ENCODE data around the gene SGCA. TPM values are rescaled to one million over a fixed set of nuclear protein-coding genes. Genes with fewer than 3 reads are reported as not detected.

The SGCA gene
- total RNA-seq, 4 donors from 2014 or later, result 1.1 to 4.9 (median 2.6) TPM; not detected in 1

GRCh38 chr17:50147841-50148225 lies 18.0 kb upstream of the SGCA start:
- no peak for ATAC-seq (ENCODE audit: low FRiP score)
- no peak for TF ChIP-seq CTCF (IDR thresholded peaks at IDR 0.05)
- no peak for DNase-seq (ENCODE audit: low spot score)

- DNase-seq (ENCODE audit: low spot score) (peak; percentile 65), ATAC-seq (ENCODE audit: low FRiP score) (peak; percentile 26)
- no peak for TF ChIP-seq CTCF (IDR thresholded peaks at IDR 0.05)
These were observed 17.3 kb upstream of the SGCA start for GRCh38 chr17:50148226-50149090.

- no peak for ATAC-seq (ENCODE audit: low FRiP score)
- TF ChIP-seq CTCF (IDR thresholded peaks at IDR 0.05), result no peak
- DNase-seq (ENCODE audit: low spot score), result no peak
These were observed 16.8 kb upstream of the SGCA start for GRCh38 chr17:50149091-50149416.

- ATAC-seq (ENCODE audit: low FRiP score) (peak; percentile 2), DNase-seq (ENCODE audit: low spot score) (no peak)
- no peak for TF ChIP-seq CTCF (IDR thresholded peaks at IDR 0.05)
These were observed 16.1 kb upstream of the SGCA start for GRCh38 chr17:50149417-50150353.

- no peak for DNase-seq (ENCODE audit: low spot score)
- no peak for TF ChIP-seq CTCF (IDR thresholded peaks at IDR 0.05)
- no peak for ATAC-seq (ENCODE audit: low FRiP score)
These were observed 15.3 kb upstream of the SGCA start, which contains the start of gene PPP1R9B for GRCh38 chr17:50150354-50151040. TSS of gene PPP1R9B (minus strand) at chr17:50150677. CDS start at chr17:50150513, 164 bp downstream.

GRCh38 chr17:50151041-50151936 lies 14.5 kb upstream of the SGCA start:
- peak; percentile 51 for DNase-seq (ENCODE audit: low spot score)
- peak; percentile 51 for ATAC-seq (ENCODE audit: low FRiP score)
- TF ChIP-seq CTCF (IDR thresholded peaks at IDR 0.05), result no peak
